ENCODE measurements around the gene MYOM1. TPM values are rescaled to one million over a fixed set of nuclear protein-coding genes. Genes with fewer than 3 reads are reported as not detected.
A peak's percentile ranks its signal among the peaks of the same experiment; 100 is the strongest.

MYOM1 gene
- total RNA-seq, 2 experiments from 2014 or later = 0.40 to 0.41 TPM

GRCh38 chr18:3193331-3193730, 26.4 kb downstream of the MYOM1 start:
- no peak overlapping the region for H3K4me3 Mint-ChIP-seq
- no peaks in the 10 kb centered on the region for H3K27me3 Mint-ChIP-seq (ENCODE audit: low read depth)
- peaks cover 5% of the 10 kb centered on the region for H3K36me3 Mint-ChIP-seq (ENCODE audit: low read depth)
- intact Hi-C loops (cut with micrococcal nuclease) = no loop called here
- no peak overlapping the region for H3K27ac Mint-ChIP-seq
- H3K4me1 Mint-ChIP-seq (ENCODE audit: low read depth) = no peaks in the 10 kb centered on the region
- no peak for DNase-seq
- no peaks in the 10 kb centered on the region for H3K9me3 Mint-ChIP-seq
- CTCF ChIA-PET = interaction anchor here (0.6 to 1.0 kb wide), 4 partner anchors 9 to 214 kb away, joined by 3 to 4 read pairs (median 4); no protein-coding TSS in a partner anchor

- CTCF ChIA-PET = interaction anchor here (1.0 kb wide), 2 partner anchors 13 to 64 kb away, joined by 4 read pairs; no protein-coding TSS in a partner anchor
These were observed 27.0 kb downstream of the MYOM1 start for GRCh38 chr18:3192752-3193151.

GRCh38 chr18:3192286-3192685, 27.5 kb downstream of the MYOM1 start:
- intact Hi-C loops (cut with micrococcal nuclease) = no loop called here
- H3K27me3 Mint-ChIP-seq (ENCODE audit: low read depth) = no peaks in the 10 kb centered on the region
- no peak for DNase-seq
- no peaks in the 10 kb centered on the region for H3K9me3 Mint-ChIP-seq
- H3K36me3 Mint-ChIP-seq (ENCODE audit: low read depth) = peaks cover 5% of the 10 kb centered on the region
- CTCF ChIA-PET = interaction anchor here (1.0 kb wide), 1 partner anchor 13 kb away, joined by 4 read pairs; no protein-coding TSS in a partner anchor
- H3K4me3 Mint-ChIP-seq = no peak overlapping the region
- H3K27ac Mint-ChIP-seq = no peak overlapping the region
- no peaks in the 10 kb centered on the region for H3K4me1 Mint-ChIP-seq (ENCODE audit: low read depth)

More at GRCh38 chr18:3192752-3193151, 27.0 kb downstream of the MYOM1 start:
- Mint-ChIP-seq H3K27ac (no peak overlapping the region), H3K36me3 (ENCODE audit: low read depth) (peaks cover 5% of the 10 kb centered on the region), H3K4me1 (ENCODE audit: low read depth) (no peaks in the 10 kb centered on the region), H3K27me3 (ENCODE audit: low read depth) (no peaks in the 10 kb centered on the region), H3K9me3 (no peaks in the 10 kb centered on the region), H3K4me3 (no peak overlapping the region)
- no peak for DNase-seq
- intact Hi-C loops (cut with micrococcal nuclease) = no loop called here

- H3K27ac Mint-ChIP-seq = no peak overlapping the region
- no peaks in the 10 kb centered on the region for H3K4me1 Mint-ChIP-seq (ENCODE audit: low read depth)
- no peak for DNase-seq
- H3K9me3 Mint-ChIP-seq = no peaks in the 10 kb centered on the region
- no peak overlapping the region for H3K4me3 Mint-ChIP-seq
- peaks cover 5% of the 10 kb centered on the region for H3K36me3 Mint-ChIP-seq (ENCODE audit: low read depth)
- CTCF ChIA-PET = interaction anchor here (0.6 to 0.9 kb wide), 5 partner anchors 11 to 510 kb away, joined by 3 to 5 read pairs (median 3); no protein-coding TSS in a partner anchor
- intact Hi-C loops (cut with micrococcal nuclease) = no loop called here
- H3K27me3 Mint-ChIP-seq (ENCODE audit: low read depth) = no peaks in the 10 kb centered on the region
These were observed 29.2 kb downstream of the MYOM1 start for GRCh38 chr18:3190610-3191009.

- Mint-ChIP-seq H3K27ac (no peak overlapping the region), H3K4me3 (no peak overlapping the region), H3K36me3 (ENCODE audit: low read depth) (peaks cover 5% of the 10 kb centered on the region), H3K4me1 (ENCODE audit: low read depth) (no peaks in the 10 kb centered on the region), H3K9me3 (no peaks in the 10 kb centered on the region), H3K27me3 (ENCODE audit: low read depth) (no peaks in the 10 kb centered on the region)
- DNase-seq = no peak
- CTCF ChIA-PET = no interaction called here
- intact Hi-C loops (cut with micrococcal nuclease) = no loop called here
These were observed 29.9 kb downstream of the MYOM1 start for GRCh38 chr18:3189884-3190283.

- CTCF ChIA-PET = interaction anchor here (1.1 kb wide), 2 partner anchors 9 to 36 kb away, joined by 3 to 4 read pairs; no protein-coding TSS in a partner anchor
These were observed 32.8 kb downstream of the MYOM1 start for GRCh38 chr18:3186678-3187658.

GRCh38 chr18:3184275-3184963, 35.3 kb downstream of the MYOM1 start:
- DNase-seq = no peak
- Mint-ChIP-seq H3K4me1 (ENCODE audit: low read depth) (no peaks in the 10 kb centered on the region), H3K36me3 (ENCODE audit: low read depth) (peaks cover 5% of the 10 kb centered on the region), H3K9me3 (no peaks in the 10 kb centered on the region), H3K27me3 (ENCODE audit: low read depth) (no peaks in the 10 kb centered on the region), H3K4me3 (no peak overlapping the region), H3K27ac (no peak overlapping the region)
- CTCF ChIA-PET = interaction anchor here (0.6 to 1.4 kb wide), 3 partner anchors 9 to 285 kb away, joined by 3 read pairs; no protein-coding TSS in a partner anchor
- intact Hi-C loops (cut with micrococcal nuclease) = no loop called here

More at GRCh38 chr18:3186678-3187658, 32.8 kb downstream of the MYOM1 start:
- no peak overlapping the region for H3K4me3 Mint-ChIP-seq
- intact Hi-C loops (cut with micrococcal nuclease) = no loop called here
- no peak for DNase-seq
- H3K4me1 Mint-ChIP-seq (ENCODE audit: low read depth) = no peaks in the 10 kb centered on the region
- H3K27ac Mint-ChIP-seq = no peak overlapping the region
- H3K27me3 Mint-ChIP-seq (ENCODE audit: low read depth) = no peaks in the 10 kb centered on the region
- H3K36me3 Mint-ChIP-seq (ENCODE audit: low read depth) = peaks cover 5% of the 10 kb centered on the region
- H3K9me3 Mint-ChIP-seq = no peaks in the 10 kb centered on the region

- Mint-ChIP-seq H3K4me3 (no peak overlapping the region), H3K4me1 (ENCODE audit: low read depth) (no peaks in the 10 kb centered on the region), H3K9me3 (no peaks in the 10 kb centered on the region), H3K27me3 (ENCODE audit: low read depth) (no peaks in the 10 kb centered on the region), H3K27ac (no peak overlapping the region), H3K36me3 (ENCODE audit: low read depth) (no peaks in the 10 kb centered on the region)
- intact Hi-C loops (cut with micrococcal nuclease) = no loop called here
- DNase-seq = no peak
- CTCF ChIA-PET = interaction anchor here (0.7 kb wide), 1 partner anchor 52 kb away, joined by 4 read pairs; no protein-coding TSS in a partner anchor
These were observed 36.6 kb downstream of the MYOM1 start for GRCh38 chr18:3183103-3183717.

- intact Hi-C loops (cut with micrococcal nuclease) = no loop called here
- DNase-seq = no peak
- no peak overlapping the region for H3K4me3 Mint-ChIP-seq
- H3K9me3 Mint-ChIP-seq = no peaks in the 10 kb centered on the region
- H3K36me3 Mint-ChIP-seq (ENCODE audit: low read depth) = no peaks in the 10 kb centered on the region
- H3K27me3 Mint-ChIP-seq (ENCODE audit: low read depth) = no peaks in the 10 kb centered on the region
- CTCF ChIA-PET = interaction anchor here (0.6 to 1.2 kb wide), 9 partner anchors 8 to 450 kb away, joined by 3 to 6 read pairs (median 4); no protein-coding TSS in a partner anchor
- H3K4me1 Mint-ChIP-seq (ENCODE audit: low read depth) = no peaks in the 10 kb centered on the region
- H3K27ac Mint-ChIP-seq = no peak overlapping the region
These were observed 39.4 kb downstream of the MYOM1 start for GRCh38 chr18:3180325-3180724.

GRCh38 chr18:3179430-3180089, 40.2 kb downstream of the MYOM1 start:
- H3K4me1 Mint-ChIP-seq (ENCODE audit: low read depth) = no peaks in the 10 kb centered on the region
- H3K27me3 Mint-ChIP-seq (ENCODE audit: low read depth) = no peaks in the 10 kb centered on the region
- no peaks in the 10 kb centered on the region for H3K36me3 Mint-ChIP-seq (ENCODE audit: low read depth)
- no peaks in the 10 kb centered on the region for H3K9me3 Mint-ChIP-seq
- intact Hi-C loops (cut with micrococcal nuclease) = loop anchor here (2.0 kb wide), 1 partner anchor 67 kb away; the partner anchor contains the start of gene MYL12A
- DNase-seq = no peak
- H3K4me3 Mint-ChIP-seq = no peak overlapping the region
- H3K27ac Mint-ChIP-seq = no peak overlapping the region
- CTCF ChIA-PET = interaction anchor here (0.6 to 1.1 kb wide), 5 partner anchors 8 to 449 kb away, joined by 3 to 5 read pairs (median 4); no protein-coding TSS in a partner anchor

GRCh38 chr18:3177902-3178687, 41.7 kb downstream of the MYOM1 start:
- H3K27me3 Mint-ChIP-seq (ENCODE audit: low read depth) = no peaks in the 10 kb centered on the region
- peak; percentile 29 for DNase-seq
- no peak overlapping the region for H3K27ac Mint-ChIP-seq
- CTCF ChIA-PET = interaction anchor here (0.6 to 1.9 kb wide), 3 partner anchors 9 to 655 kb away, joined by 4 to 6 read pairs (median 4); no protein-coding TSS in a partner anchor
- intact Hi-C loops (cut with micrococcal nuclease) = loop anchor here (2.0 kb wide), 1 partner anchor 69 kb away; the partner anchor contains the start of gene MYL12A
- H3K4me1 Mint-ChIP-seq (ENCODE audit: low read depth) = no peaks in the 10 kb centered on the region
- no peak overlapping the region for H3K4me3 Mint-ChIP-seq
- no peaks in the 10 kb centered on the region for H3K9me3 Mint-ChIP-seq
- H3K36me3 Mint-ChIP-seq (ENCODE audit: low read depth) = no peaks in the 10 kb centered on the region
